Measurements from ENCODE around the gene OR7D4.
"Not testable (repeated sequence)": the region's sequence is repeated elsewhere in the genome, so short reads cannot be mapped to it uniquely, and the experiment has no call there.

OR7D4 gene

DNA sequence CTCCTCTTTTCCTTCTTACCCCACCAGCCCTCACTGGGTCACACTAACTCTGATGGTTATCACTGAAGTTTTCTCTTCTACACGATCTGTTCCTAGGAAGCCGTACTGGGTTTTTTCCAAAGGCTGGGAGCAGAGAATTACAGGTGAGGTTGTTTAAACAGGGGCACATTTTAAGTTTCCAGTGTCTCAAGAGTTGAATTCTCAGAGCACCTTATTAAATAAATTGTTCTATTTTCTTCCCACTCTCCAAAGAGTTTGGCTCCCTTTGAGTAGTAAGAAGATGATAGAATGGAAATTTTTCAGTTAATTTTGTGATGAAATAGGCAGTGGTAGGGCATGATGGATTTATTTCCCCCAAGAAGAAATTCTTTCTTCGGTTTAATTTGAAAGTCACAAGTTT lies at the start of gene OR7D4:
OR7D4 (minus strand) TSS at position 101 of the 400 bp plus-strand sequence. CDS start 4,752 bp downstream, outside the sequence.
- no peak for DNase-seq

DNA sequence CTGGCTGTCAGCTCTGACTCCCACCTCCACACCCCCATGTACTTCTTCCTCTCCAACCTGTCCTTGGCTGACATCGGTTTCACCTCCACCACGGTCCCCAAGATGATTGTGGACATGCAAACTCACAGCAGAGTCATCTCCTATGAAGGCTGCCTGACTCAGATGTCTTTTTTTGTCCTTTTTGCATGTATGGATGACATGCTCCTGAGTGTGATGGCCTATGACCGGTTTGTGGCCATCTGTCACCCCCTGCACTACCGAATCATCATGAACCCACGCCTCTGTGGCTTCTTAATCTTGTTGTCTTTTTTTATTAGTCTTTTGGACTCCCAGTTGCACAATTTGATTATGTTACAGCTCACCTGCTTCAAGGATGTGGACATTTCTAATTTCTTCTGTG lies 31.8 kb upstream of the OR7D4 start:
- DNase-seq, result no peak

DNA sequence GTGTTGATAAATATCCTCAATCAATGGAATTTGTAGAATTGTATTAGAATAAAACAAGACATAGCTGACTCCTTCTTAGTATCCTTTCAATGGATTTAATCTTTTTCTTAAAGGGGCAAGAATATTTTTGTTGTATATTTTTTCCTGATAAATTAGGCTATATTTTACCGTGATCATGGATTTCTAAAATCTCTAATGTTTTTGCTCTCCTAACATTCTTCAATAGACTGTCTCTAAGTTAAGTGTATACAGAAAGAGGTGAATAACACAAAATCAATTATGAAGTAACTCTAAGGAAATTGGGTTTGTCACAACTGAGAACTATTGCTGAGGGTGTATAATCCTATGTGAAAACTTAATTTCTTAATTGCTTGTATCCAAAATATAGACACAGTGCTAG lies 31.2 kb upstream of the OR7D4 start, which contains the start of gene OR7E24:
OR7E24 (plus strand) TSS at position 301 of the 400 bp plus-strand sequence. CDS start 114 bp downstream, outside the sequence.
- DNase-seq, result no peak

DNA sequence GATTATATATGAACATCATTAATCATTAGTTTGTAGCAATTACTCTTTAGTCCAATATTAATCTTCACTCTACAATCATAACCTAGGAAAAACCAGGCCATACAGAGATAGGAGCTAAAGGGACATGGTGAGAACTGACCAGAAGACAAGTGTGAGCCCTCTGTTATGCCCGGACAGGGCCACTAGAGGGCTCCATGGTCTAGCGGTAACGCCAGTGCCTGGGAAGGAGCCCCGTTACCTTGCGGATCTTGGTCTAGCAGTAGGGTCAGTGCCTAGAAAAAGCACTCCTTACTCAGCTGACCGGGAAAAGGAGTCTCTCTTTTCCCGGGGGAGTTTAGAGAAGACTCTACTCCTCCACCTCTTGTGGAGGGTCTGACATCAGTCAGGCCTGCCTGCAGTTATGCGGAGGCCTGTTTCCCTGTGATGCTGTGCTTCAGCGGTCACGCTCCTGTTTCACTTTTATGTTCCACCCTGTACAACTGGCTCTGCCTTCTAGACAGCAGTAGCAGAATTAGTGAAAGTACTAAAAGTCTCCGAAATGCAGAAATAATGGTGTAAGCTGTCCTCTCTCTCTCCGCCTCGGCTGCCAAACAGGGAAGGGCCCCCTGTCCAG lies 13.8 kb downstream of the OR7D4 start:
- peak; percentile 21 for DNase-seq

DNA sequence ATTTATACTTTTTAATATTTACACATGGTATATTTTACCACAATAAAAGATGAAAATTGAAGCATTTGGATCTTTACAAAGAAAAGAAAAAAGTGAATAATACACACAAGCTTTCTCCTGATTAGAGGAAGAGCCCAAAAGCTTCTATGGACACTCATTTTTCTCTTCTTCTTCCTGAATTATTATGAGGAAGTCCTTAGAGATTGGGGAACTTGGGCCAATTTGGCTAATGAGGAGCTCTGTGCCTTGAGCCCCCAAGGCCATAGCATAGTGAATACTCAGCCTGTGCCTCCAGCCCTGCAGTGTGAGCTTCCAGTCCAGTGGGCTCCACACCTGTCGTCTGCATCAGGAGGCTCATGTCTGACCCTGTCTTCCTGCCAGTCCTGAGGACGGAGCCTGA lies 21.3 kb downstream of the OR7D4 start:
- not testable (repeated sequence) for DNase-seq

DNA sequence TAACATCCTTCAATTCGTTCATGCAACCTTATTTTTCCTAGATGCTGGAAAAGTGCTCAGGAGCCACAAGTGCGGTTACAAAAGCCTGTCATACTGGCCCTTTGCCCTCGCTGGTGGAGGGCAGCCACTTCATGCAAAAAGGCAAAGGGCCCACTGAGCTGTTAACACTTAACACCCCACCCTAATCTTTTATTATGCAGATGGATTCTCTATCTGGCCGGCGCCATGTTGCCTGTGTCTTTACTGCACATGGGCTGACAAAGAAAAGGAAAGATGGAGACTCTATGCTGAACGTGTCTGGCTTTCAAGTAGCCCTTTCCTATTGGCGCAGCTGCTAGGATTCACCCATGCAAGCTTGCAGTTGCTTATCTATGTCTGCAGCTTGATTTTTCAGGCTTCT lies 29.9 kb downstream of the OR7D4 start:
- DNase-seq, result no peak

DNA sequence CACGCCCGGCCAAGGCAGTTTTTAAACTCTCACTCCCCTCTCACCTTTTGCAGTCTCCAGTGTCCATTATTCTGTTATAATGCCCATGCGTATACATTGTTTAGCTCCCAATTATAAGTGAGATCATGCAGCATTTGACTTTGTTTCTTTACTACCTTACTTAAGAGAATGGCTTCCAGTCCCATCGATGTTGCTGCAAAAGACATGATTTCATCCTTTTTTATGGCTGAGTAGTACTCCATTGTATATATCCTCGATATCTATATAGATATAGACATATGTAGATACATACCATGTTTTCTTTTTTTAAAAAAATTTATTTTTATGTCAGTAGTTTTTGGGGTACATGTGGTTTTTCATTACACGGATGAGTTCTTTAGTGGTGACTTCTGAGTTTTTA lies 32.2 kb downstream of the OR7D4 start:
- DNase-seq, result no peak

DNA sequence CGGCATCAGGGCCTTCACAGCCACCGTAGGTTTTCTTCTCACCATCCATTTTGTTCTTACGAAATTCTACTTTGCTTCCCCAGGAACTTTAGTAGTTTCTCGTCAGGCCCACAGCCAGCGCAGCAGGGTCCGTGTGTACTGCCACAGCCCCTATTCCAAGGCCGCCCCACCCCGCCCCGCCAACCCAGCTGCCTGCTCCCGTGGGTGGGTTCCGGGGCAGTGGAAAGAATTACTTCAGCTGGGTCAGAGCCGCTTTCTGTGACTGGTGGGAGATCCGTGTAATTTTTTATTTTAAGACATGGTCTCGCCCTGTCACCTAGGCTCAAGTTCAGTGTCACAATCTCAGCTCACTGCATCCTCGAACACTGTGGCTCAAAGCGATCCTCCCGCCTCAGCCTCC lies 36.4 kb downstream of the OR7D4 start:
- DNase-seq, result no peak

DNA sequence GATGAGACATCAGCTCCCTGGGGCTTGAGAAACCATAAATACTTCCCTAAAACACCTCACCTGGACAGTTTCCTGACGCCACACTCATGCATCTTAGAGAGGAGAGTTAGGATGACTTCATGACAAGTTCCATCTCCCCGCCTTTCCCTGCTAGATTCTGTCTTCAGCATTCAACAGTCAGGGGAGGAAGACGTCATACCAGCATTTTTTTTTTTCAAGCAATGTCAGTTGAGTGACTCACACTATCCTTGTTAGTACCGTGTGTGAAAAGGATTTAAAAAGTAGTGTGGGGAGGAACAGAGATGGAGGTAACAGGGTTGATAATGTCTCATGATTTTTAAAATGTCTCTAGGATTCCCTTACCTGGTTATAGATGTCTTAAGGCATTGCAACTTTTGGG lies 40.5 kb downstream of the OR7D4 start, which contains the start of gene OR7D2:
OR7D2 (plus strand) TSS at position 79 of the 400 bp plus-strand sequence. CDS start 6,803 bp downstream, outside the sequence.
- no peak for DNase-seq

DNA sequence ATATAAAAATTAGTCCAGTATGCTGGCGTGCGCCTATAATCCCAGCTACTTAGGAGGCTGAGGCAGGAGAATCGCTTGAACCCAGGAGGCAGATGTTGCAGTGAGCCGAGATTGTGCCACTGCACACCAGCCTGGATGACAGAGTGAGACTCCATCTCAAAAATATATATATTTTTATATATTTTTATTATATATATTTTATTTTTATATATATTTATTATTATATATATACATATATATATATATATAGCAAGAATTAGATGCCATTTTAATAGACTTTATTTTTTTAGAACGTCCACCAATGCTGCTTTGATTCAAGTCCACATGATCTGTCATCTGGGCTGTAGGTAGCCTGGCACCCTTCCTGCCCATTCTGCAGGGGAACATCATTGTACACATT lies 44.1 kb downstream of the OR7D4 start:
- DNase-seq, result no peak

DNA sequence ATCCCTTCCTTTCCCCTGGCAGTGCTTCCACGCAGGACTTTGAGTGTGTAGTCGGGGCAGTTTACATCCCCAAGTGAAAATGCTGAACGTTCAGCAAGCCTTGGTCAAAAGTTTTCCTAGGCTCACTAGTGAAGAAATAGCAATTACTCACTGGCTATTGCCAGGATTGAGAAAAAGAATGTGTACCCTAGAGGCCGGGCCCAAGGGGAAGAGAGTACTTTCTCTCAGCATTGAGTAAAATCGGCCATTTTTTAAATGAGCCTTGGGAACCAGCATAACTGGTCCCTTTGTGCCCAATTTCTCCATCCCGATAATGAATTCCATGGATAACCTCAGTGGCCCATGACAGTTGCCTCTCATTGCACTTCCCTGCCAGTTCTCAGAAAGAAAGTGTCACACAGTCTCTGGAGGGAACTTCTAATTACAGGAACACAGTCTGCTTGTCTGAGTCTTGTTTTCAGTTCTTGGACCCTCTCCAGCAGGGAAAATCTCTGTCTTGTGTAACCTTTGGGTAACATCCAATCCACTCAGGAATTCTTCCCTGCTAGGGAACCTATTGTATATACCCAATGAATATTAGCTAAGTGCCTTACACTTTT lies 47.9 kb downstream of the OR7D4 start:
- no peak for DNase-seq

DNA sequence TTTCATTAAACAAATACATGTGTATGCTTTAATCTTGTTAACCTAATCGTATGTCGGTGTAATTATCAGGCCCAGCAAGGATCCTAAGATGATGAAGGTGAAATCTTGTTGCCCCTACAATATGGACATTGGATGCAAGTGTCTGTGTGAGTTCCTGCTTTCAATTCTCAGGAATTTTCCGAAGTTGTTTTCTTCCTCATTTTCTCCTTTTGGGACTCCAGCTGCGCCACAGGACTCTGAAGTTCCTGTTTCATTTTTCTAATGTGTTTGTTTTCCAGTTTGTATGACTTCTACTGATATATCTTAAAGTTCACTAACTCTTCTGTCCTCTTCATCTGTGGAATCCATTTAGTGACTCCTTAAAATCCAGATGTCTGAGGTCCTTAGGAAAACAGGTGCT lies 52.5 kb downstream of the OR7D4 start:
- DNase-seq, result no peak

DNA sequence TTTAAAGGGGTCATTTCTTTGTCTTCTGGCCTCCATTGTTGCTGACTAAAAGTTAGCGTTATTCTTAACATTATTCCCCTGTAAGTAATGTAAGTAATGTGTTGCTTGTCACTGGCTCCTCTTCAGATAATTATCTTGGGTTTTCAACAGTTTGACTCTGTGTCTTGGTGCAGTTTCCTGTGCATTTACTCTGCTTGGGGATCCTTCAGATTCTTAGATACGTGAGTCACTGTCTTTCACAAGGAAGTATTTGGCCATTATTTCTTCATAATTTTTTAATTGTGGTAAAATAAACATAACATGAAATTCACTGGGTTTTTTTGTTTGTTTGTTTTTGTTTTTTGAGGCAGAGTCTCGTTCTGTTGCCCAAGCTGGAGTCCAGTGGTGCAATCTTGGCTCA lies 54.1 kb downstream of the OR7D4 start:
- DNase-seq, result no peak

DNA sequence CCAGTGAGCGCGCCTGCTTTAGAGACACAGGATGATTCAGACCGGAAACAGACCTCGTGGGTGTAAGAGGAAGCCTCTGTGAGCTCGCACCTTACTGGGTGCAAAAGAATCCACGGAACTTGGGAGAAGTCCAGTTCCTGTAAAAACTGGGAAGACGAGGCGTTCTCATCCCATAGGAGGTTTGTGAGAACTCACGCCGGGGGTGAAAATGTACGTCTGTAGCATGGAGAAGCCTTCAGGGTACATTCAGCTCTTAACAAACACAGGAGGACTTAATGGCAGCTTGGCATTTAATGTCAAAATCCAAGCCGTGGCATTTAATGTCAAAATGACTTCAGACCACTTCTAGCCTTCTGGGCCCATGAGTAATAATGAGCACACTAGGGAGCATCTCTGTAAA lies 58.0 kb downstream of the OR7D4 start:
- no peak for DNase-seq
